Adrenal gland (tissue), 5 donors: ENCODE measurements around the gene ZNRF1.

Source experiments
- POLR2A ChIP-seq, 2 donors: fragments of 450-650 bp; IDR thresholded peaks; one replicate each; pipeline ENCODE4 v1.6.1; 2017; ENCODE audit warnings: antibody characterized with exemption in 2 of 2, mild to moderate bottlenecking in 2 of 2, moderate library complexity in 1 of 2
- TF ChIP-seq, protein P1 (sequence below), 6 experiments: fragments of 450-650 bp in 4 of 6; fragments of 200-600 bp in 2 of 6; sonication (generic) in 1 of 6; IDR thresholded peaks; 1 replicate in 5 of 6; 2 replicates in 1 of 6; pipeline versions ENCODE4 v1.5.1 to v1.8.0; 2016 to 2021; ENCODE audit warnings: antibody characterized with exemption in 6 of 6, mild to moderate bottlenecking in 2 of 6, moderate library complexity in 1 of 6
- donor health status: DM: no; HTN: no; CAD: no.

GRCh38 chr16:75088216-75088615, 89.4 kb downstream of the ZNRF1 start:
- TF ChIP-seq, protein P1, sequence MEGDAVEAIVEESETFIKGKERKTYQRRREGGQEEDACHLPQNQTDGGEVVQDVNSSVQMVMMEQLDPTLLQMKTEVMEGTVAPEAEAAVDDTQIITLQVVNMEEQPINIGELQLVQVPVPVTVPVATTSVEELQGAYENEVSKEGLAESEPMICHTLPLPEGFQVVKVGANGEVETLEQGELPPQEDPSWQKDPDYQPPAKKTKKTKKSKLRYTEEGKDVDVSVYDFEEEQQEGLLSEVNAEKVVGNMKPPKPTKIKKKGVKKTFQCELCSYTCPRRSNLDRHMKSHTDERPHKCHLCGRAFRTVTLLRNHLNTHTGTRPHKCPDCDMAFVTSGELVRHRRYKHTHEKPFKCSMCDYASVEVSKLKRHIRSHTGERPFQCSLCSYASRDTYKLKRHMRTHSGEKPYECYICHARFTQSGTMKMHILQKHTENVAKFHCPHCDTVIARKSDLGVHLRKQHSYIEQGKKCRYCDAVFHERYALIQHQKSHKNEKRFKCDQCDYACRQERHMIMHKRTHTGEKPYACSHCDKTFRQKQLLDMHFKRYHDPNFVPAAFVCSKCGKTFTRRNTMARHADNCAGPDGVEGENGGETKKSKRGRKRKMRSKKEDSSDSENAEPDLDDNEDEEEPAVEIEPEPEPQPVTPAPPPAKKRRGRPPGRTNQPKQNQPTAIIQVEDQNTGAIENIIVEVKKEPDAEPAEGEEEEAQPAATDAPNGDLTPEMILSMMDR (IDR thresholded peaks at IDR 0.05): no peak
- no peak for TF ChIP-seq POLR2A (IDR thresholded peaks at IDR 0.05)
